ENCODE results near the gene BLNK. TPM values are rescaled to one million over a fixed set of nuclear protein-coding genes. Genes with fewer than 3 reads are reported as not detected.
"Not testable (repeated sequence)": the region's sequence is repeated elsewhere in the genome, so short reads cannot be mapped to it uniquely, and the experiment has no call there.

BLNK gene
- total RNA-seq, result not detected in 2 replicates

DNA sequence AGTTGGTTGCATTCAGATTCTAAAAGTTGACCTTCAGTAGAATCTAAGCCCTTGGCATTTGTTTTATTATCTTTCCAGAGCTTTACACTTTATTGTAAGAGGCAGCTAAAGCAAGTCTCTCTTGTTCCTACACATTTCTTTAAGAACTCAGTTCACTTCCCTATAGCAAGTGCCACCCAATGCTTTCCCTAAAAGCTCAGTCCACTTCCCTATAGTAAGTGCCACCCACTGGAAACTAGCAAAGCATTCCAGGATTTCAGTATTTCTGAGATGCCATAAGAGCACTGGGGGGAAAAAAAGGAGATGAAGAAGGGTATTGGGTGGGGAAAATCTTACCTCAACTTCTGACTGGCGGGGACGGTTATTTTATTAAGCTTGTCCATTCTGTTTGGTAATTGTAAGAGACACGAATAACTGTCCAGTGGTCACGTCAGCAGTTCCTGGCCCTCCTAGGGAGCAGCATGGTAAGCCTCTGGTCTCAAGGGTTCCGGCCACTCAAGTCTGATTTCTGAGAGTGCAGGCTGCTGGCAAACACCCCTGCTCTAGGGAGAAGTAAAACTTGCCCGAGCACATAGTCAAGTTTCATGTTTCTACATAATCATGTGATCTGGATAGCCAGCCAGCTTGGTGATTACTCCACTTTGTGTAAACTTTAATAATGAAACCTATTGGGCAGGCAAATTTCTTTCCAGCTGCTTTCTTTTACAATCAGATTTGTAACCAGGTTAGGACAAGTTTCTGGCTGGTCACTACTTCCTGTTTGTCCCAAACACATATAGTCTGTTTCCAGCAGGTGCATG lies at the start of gene BLNK:
Gene BLNK, minus strand, starts transcription at position 554 of the 800 bp plus-strand sequence. Its CDS starts 171 bp downstream, at position 383.
- intact Hi-C loops (cut with micrococcal nuclease), result no loop called here

DNA sequence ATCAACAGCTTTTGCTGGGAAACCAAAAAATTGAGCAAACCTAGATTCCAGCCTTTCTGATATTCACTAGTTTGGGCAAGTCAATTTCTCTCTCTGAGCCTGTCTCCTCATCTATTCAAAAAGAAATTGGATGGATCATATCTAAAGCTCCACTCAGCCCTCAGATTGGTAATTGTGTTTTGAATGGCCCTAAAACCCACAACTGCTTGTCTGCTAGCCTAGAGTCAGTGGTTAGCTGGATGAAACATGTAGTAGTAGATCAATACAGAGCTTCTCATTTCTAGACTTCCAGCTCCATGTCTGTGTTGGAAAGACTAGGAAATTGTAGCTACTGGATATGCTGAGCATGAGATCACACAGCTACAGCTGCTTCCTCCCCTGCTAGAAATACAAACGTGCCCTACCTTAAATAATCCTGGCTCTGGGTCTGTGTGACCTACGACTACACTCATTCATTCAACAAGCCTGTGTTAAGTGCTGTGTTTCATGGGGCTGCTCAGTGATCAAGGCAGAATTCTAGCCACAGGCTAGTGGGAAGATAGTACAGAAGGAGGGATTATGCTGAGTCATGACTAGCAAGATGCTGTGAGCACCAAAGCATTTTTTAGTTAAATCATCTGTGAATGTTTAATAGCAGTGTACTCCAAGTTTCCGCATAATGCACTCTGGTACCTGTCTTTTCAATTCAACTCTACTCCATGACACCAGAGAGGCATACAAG lies 48.5 kb upstream of the BLNK start:
- intact Hi-C loops (cut with micrococcal nuclease), result no loop called here

DNA sequence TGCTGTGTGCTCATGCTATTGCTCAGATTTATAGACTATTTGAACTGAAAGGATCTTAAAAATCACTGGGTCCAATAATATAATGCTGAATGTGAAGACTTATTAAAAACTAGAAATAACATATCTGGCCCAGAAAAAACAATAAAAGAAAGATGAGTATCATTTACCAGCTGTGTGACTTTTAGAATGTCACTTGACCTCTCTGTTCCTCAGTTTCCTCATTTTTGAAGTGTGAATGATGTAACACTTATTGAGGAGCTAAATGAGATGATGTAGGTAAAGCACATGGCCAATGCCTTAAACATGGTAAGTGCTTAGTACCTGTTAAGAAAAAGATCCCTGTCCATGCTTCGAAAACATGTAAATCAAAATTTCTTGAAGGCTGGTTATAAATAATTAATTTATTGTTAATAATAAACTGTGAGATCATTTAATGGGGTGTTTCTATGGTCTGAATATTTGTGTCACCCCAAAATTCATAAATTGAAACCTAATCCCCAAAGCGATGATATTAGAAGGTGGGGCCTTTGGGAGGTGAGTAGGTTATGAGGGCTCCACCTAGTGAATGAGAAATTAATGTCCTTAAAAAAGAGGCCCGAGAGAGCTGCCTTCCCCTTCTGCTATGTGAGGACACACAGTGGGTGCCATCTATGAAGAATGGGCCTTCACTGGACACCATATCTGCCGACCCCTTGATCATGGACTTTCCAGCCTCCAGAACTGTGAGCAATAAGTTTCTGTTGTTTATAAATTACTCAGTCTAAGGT lies 45.9 kb upstream of the BLNK start:
- intact Hi-C loops (cut with micrococcal nuclease), result no loop called here

DNA sequence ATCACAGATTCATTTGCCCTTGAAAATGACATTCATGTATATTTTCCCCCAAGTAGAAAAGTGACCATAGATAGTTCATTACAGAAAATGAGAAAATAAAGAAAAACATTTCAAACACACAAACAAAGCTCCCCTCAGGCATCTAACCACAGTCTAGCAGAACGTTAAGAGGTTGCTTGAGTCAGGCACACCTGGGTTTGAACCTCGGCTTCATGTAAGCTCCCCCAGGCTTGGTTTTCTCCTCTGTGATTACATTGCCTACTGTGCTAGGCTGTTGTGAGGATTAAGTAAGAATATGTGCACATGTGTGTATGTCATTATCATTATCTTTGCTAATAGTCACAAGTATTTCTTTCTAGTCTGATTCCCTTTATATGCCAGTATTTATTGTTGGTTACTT lies 42.0 kb upstream of the BLNK start:
- intact Hi-C loops (cut with micrococcal nuclease), result no loop called here

DNA sequence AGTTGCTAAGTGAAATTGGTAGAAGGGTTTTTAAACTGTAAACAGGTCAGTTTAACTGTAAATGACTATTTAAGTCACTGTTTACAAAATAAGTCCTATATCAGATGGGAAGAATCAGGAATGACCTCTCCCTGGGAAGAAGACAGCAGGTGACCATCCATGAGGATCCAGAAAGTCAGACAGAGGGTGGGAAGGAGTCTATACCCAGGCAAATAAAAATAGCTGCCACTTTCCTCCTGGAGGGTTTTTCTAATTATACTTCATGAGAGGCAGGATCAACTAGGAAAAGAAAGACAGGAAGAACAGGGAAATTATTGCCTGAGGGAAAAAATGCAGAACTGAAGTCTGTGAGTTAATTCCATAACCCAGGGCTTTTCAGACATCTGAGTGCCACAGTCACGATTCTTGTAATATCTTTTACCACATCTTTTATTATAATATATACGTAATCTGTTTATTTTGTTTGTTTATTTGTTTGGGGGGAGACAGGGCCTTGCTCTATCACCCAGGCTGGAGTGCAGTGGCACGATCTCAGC lies 39.9 kb upstream of the BLNK start:
- intact Hi-C loops (cut with micrococcal nuclease), result no loop called here

DNA sequence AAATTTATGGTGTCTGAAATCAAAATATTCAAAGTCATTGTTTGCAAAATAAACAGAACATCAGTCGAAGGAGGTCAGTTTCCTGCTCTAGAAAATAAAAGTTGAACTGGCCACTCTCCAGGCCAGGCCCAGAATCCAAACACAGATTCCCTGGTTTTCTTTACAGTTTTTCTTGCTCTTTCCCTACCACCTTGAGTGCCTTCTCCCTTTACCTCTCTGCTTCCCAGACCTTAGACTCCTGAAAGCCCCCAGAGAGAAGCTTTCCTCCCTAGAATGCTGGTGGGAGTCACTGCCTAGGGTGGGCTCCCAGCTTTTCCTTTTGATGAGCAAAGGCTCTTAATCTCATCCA lies 38.9 kb upstream of the BLNK start:
- intact Hi-C loops (cut with micrococcal nuclease), result no loop called here

DNA sequence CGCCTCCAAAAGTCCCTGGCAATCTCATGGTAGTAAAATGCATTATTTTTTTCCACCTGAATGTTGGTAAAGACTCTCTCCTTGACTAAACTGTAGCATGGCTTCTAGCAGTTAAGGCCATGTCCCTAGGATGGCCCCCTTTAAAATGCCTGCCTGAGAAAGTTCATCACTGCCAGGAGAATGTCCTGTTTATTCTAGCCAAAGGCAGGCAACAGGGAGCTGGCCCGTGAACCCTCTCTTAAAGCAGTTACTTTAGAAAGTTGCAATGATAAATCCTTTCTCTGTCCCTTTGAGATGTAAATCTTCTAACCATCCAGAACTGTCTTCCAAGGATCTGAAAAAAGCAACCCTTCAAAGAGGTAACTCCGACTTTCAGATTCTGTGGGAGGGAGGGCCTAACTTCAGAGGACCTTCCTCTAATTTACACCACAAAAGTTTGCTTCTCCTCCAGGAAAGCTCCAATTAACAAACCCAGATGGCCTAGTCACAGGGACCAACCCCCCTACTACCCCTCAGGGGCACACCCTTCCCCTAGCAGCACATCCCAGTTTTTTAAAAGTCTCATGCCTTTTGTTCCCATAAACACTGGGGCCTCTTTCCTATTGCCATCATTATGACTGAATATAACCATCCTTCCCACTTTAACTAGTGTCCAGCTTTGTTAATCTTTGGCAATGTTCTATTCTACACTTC lies 38.4 kb upstream of the BLNK start:
- intact Hi-C loops (cut with micrococcal nuclease), result no loop called here

DNA sequence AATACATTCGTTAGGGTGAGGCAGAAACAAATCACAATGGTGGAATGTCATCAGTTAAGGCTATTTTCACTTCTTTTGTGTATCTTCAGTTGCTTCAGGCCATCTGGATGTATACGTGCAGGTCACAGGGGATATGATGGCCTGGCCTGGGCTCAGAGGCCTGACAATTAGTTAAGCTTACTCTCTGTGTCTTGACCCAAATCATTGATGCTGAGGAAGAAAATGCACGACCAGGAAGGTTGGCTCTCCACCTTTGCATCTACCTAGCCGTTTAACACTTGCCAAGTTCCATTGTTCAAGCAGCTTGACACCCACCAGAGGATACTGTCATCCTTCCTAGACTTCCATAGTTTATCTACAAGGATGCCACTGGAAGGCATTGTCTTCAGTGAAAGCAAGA lies 37.5 kb upstream of the BLNK start:
- intact Hi-C loops (cut with micrococcal nuclease), result not testable (repeated sequence)

DNA sequence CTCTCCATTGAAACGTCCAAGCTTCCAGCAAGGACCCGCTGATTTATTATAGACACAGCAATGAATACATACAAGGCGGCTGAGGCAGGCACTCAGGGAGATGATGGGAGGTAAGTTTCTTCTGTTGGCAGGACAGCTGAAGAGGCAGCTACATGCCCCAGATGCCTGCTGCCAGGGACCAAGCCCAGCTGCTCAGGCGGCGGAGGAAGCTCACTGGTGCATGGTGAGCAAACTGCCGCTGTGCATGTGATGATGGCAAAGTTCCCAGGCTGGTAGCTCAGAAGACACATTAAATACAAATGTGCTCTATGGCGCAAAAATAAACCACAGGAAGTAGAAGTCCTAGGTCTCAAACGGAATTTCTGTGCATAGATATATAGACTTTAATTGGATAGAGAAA lies 35.1 kb upstream of the BLNK start:
- intact Hi-C loops (cut with micrococcal nuclease), result no loop called here

DNA sequence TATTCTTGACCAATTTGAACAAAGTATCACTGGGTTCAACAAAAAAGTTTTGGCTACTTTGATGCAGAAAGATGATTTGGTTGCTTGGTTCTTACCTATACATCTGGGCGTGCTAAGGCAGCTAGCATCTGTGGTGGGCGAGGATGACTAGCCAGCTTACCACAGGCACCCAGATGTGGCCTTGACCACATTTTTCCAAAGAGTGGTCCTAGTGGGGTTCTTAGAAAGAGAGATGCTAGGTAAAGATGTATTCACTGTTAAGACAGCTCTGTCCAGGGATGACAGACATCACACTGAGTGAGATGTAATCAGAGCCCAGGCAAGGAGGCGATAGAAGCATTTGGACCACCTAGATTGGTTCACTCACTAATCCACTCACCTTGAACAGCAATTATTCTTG lies 33.6 kb upstream of the BLNK start:
- intact Hi-C loops (cut with micrococcal nuclease), result no loop called here

DNA sequence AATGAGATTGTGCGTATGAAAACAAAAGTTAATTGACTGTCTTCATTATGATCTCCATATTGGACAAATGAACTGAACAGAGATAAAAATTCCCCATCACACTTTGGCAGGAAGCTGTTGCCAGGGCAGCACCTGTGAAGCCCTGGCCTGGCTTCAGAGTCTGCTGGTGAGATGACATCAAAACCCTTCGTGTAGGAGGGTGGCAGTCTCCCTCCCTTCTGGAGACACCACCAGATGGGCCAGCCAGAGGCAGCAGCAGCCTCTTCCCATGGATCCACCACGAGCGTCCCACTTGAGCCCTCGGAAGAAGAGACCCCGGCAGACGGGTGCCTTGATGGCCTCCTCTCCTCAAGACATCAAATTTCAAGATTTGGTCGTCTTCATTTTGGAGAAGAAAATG lies 32.9 kb upstream of the BLNK start, which contains the start of gene DNTT:
Gene DNTT, plus strand, starts transcription at position 205 of the 400 bp plus-strand sequence. Its CDS starts 64 bp downstream, at position 269.
- intact Hi-C loops (cut with micrococcal nuclease), result no loop called here

DNA sequence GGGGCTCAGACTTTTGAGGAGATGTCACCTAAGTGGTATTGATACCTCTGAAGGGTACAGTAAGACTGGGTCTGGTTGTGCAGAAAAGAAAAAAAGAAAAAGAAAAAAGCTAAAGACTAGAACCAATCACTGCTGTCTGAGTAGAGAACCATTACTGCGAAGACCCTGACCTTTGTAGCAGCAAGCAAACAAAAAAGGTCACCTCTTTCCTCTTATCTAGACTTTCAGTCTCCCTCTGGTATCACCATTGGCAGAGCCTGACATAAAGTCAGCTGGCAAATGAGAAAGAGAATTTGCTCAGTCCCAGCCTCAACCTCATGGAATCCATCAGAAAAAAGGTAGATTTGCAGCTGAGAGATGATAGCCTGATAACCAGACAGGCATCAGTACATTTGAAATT lies 30.2 kb upstream of the BLNK start:
- intact Hi-C loops (cut with micrococcal nuclease), result no loop called here

DNA sequence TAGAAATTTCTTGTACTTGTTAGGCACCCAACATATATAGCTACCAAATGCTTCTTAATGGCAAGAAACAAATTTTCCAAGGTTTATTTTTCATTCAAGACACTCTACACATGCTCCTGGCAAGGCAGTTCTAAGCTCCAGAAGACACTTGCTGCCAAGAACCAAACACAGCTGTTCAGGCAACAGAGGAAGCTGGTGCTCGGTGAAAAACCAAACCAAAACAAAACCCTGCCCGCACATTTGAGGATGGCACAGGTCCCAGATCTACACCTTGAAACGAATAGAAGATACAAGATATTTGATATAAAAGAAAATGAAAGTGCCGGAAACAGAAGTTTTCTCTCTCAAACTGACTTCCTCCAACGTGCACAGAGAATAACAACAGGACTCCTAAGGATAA lies 28.0 kb upstream of the BLNK start:
- intact Hi-C loops (cut with micrococcal nuclease), result no loop called here

DNA sequence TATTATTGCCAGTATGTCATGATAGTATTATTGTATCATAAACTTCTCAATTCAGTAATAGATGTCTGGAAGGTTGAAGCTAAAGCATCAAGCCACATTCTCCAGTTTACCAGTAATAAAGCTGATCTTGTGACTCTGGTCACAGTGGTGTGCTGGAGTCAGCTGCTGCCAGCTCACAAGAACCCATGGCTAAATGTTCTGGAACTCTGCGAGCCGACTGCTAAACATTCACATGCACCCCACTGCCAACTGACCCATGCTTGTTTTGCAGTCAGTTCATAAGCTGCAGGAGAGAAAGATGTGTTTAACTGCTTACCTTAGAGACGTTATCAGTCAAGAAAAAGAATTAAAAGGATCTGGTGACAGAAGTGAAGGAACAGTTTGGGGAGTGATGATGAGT lies 27.0 kb upstream of the BLNK start:
- intact Hi-C loops (cut with micrococcal nuclease), result no loop called here

DNA sequence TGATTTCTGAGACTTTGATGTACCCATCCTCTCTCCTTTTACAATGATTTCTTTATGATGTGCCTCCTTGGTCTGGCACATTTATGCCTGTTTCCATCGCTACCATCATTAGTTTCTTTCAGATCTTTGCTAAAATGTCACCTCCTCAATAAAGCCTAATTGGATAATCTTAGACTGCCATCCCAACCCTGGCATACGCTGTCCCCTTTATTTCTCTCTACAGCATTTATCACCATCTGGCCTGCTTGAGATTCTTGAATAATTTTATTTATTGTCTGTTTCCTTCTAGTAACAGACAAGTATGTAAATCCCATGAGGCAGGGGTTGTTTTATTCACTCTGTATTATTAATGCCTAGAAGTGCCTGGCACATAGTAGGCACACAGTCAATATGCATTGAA lies 26.1 kb upstream of the BLNK start:
- intact Hi-C loops (cut with micrococcal nuclease), result no loop called here

DNA sequence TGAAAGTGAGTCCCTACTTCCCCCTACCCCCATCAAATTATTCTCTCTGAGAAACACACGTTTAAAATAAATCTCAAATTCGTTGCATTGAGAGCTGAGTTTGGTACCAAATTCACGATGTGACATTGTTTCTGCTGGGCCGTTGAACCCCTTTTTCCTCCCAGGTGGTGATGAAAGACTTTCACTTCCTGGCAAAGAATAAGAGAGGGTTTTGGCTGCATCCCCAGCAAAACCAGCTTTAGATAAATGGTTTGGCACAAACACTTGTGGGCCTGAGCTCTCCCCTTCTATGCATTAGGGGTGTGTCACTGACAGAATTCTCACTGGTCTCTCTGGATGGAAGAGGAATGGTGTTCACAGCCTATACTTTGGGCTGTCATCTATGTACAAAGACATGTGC lies 24.1 kb upstream of the BLNK start:
- intact Hi-C loops (cut with micrococcal nuclease), result no loop called here

DNA sequence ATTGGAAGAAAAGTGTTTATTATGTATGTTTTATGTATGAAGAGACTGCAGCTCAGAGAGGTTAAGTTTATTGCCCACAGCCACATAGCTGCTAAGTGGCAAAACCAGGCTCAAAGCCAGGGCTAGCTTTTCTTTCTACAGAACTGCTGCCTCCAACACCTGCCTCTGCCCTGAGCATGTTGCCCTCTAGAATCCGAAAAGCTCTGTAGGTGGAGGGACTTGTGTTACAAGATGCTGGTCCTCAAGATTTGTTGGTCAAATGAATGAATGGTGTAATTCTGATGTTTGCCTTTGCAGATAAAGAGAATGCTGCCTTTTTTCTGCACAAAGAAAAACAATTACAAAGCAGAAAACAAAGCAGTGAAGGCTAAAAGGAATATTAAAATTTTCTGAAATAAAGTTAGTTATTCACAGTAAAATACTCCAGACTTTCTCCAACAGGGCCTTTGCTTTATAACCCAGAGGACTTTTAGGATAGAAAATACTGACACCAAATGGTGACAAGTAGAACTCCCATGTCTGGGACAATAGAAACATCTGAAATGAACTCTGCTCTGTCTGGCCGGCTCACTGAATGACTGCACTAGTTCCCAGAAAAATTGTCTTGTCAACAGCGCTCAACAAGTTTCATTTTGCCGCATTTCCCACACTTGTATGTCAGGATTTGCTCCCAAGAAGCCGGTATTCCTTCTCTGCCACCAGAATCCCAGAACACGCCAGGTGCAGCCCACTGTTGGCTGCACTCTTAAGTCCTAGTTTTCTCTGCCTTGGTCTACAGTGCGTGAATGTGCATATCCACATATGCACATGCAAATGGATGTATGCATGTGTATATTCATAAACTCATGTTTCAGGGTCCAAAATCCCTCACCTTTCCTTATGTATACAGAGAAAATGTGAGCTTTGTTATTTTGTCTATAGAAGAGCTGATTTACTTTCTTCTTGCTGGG lies 21.9 kb upstream of the BLNK start:
- intact Hi-C loops (cut with micrococcal nuclease), result loop anchor here (1.0 to 5.0 kb wide), 3 partner anchors 64 to 386 kb away; partner anchors contain the start of gene CC2D2B

DNA sequence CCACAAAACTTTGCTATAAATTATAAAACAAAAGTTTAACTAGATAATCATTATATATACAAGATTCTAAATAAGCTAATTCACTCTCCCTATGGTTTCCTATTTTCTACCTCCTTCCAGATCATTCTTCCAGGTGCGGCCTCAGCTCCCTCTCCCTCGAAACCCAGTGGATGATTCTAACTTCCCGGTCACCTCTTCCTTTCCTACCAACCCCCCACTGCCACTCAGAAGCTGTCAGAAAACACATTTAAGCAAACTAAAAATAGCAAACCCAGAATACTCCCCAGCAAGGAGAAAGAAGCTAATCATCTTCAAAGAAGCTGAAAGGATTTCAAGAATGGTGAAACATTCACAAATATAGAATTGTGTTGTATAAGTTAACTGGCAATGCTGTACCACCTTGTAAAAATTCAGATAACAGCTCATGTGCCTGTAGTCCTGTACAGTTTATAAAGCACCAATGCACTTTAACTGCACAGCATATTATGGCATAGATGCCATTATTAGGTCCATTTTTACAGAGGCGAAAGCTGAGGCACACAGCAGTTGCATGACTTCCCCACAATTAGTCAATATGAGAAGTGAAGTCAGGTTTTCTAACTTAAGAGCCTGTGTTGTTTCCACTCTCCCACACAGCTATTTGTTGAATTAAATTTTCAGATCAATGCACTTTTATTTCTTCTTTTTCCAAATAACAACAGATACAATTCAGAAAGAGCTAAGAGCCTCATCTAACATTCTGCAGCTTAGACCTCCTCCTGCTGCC lies 19.2 kb upstream of the BLNK start:
- intact Hi-C loops (cut with micrococcal nuclease), result loop anchor here (5.0 kb wide), 1 partner anchor 383 kb away; the partner anchor contains the start of gene CC2D2B
